ENCODE data around the gene RAB31. TPM values are rescaled to one million over a fixed set of nuclear protein-coding genes. Genes with fewer than 3 reads are reported as not detected.

RAB31 gene
- polyA plus RNA-seq, 1 donor from 2014 or later, result 16.3 TPM

DNA sequence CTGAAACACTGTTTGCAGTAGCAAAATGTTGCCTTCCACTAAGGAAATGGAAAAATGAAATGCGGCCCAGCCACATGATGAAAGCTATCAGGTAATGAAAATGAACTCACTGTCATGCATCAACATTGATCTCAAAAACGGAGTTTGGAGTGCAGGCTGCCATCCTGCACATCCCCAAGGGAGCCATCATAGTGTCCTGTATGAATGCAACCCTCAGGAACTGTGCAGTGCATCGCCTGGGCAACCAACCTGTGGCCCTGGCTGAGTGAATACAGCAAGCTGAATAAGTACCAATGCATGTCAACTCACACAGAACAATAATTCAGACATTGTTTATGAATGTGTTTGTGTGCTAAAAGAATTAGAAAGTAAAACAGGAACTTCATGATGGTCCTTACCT, 154.6 kb downstream of the RAB31 start:
- no peaks in the 10 kb centered on the region for H3F3A ChIP-seq (ENCODE audit: insufficient read depth, low read length, poor library complexity, severe bottlenecking)
- H3K9ac ChIP-seq (ENCODE audit: low read length), result no peak overlapping the region
- no peak overlapping the region for H2AFZ ChIP-seq (ENCODE audit: low read depth, low read length)
- H3K4me2 ChIP-seq (ENCODE audit: low read length), result peak overlapping the region; percentile 2
- H3K27me3 ChIP-seq (ENCODE audit: insufficient read depth, low read depth, low read length), result no peaks in the 10 kb centered on the region
- no peaks in the 10 kb centered on the region for H3K79me2 ChIP-seq (replicated peaks; ENCODE audit: insufficient read depth, low read length)
- no peaks in the 10 kb centered on the region for H3K36me3 ChIP-seq (ENCODE audit: insufficient read depth, low read length)
- no peaks in the 10 kb centered on the region for H4K20me1 ChIP-seq (ENCODE audit: insufficient read depth)
- no peaks in the 10 kb centered on the region for H3K9me2 ChIP-seq (ENCODE audit: insufficient read depth, low read length)
- H3K27ac ChIP-seq (ENCODE audit: low read length), result peak overlapping the region; percentile 14
- TF ChIP-seq MXI1 (conservative IDR thresholded peaks at IDR 0.05; ENCODE audit: poor library complexity, severe bottlenecking) (no peak), RAD21 (conservative IDR thresholded peaks at IDR 0.05) (no peak), EZH2 (IDR thresholded peaks at IDR 0.05; ENCODE audit: borderline replicate concordance, insufficient read depth, low read length, poor library complexity, severe bottlenecking) (no peak), SMC3 (conservative IDR thresholded peaks at IDR 0.05; ENCODE audit: poor library complexity) (no peak), REST (IDR thresholded peaks at IDR 0.05; ENCODE audit: borderline replicate concordance) (no peak), TAF1 (IDR thresholded peaks at IDR 0.05; ENCODE audit: low read depth) (no peak), EP300 (conservative IDR thresholded peaks at IDR 0.05; ENCODE audit: poor library complexity, severe bottlenecking) (peak; percentile 63), CTCF (IDR thresholded peaks at IDR 0.05; ENCODE audit: poor library complexity, severe bottlenecking) (no peak), POLR2AphosphoS5 (IDR thresholded peaks at IDR 0.05) (peak; percentile 14)
- peak overlapping the region; percentile 29 for H3K4me3 ChIP-seq (ENCODE audit: low read length)
- no peaks in the 10 kb centered on the region for H3K9me3 ChIP-seq (ENCODE audit: low read length)

DNA sequence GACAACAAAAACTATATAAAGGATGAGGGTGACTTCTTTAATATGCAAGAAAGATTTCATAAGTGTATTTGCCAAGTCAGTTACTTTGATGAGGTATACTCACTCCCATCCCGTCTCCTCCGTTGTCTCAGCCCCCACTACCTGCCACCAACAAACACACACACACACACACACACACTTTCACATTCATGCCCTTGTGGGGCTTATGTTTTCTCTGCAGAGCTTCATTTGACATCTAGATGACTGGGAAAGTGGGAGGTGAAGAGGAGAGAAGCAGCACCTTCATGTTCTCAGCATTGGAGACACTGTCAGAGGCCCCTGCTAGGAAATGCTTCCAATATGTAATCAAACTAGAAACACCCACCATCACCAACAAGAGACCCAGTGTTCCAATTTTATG, 155.2 kb downstream of the RAB31 start:
- H3K9me3 ChIP-seq (ENCODE audit: low read length), result no peaks in the 10 kb centered on the region
- no peaks in the 10 kb centered on the region for H3K79me2 ChIP-seq (replicated peaks; ENCODE audit: insufficient read depth, low read length)
- H3F3A ChIP-seq (ENCODE audit: insufficient read depth, low read length, poor library complexity, severe bottlenecking), result no peaks in the 10 kb centered on the region
- no peaks in the 10 kb centered on the region for H3K9me2 ChIP-seq (ENCODE audit: insufficient read depth, low read length)
- no peaks in the 10 kb centered on the region for H3K27me3 ChIP-seq (ENCODE audit: insufficient read depth, low read depth, low read length)
- no peak overlapping the region for H3K9ac ChIP-seq (ENCODE audit: low read length)
- H3K4me3 ChIP-seq (ENCODE audit: low read length), result peak overlapping the region; percentile 13
- TF ChIP-seq MXI1 (conservative IDR thresholded peaks at IDR 0.05; ENCODE audit: poor library complexity, severe bottlenecking) (no peak), SMC3 (conservative IDR thresholded peaks at IDR 0.05; ENCODE audit: poor library complexity) (no peak), EZH2 (IDR thresholded peaks at IDR 0.05; ENCODE audit: borderline replicate concordance, insufficient read depth, low read length, poor library complexity, severe bottlenecking) (no peak), TAF1 (IDR thresholded peaks at IDR 0.05; ENCODE audit: low read depth) (no peak), POLR2AphosphoS5 (IDR thresholded peaks at IDR 0.05) (no peak), REST (IDR thresholded peaks at IDR 0.05; ENCODE audit: borderline replicate concordance) (no peak), CTCF (IDR thresholded peaks at IDR 0.05; ENCODE audit: poor library complexity, severe bottlenecking) (no peak)
- H3K27ac ChIP-seq (ENCODE audit: low read length), result no peak overlapping the region
- no peaks in the 10 kb centered on the region for H3K36me3 ChIP-seq (ENCODE audit: insufficient read depth, low read length)
- peak overlapping the region; percentile 2 for H3K4me2 ChIP-seq (ENCODE audit: low read length)
- no peaks in the 10 kb centered on the region for H4K20me1 ChIP-seq (ENCODE audit: insufficient read depth)
- H2AFZ ChIP-seq (ENCODE audit: low read depth, low read length), result no peak overlapping the region

All from neural cell (in vitro differentiated cells).